KBM-7 (cell line): ENCODE results near the gene PLEK.
"Not testable (repeated sequence)": the region's sequence is repeated elsewhere in the genome, so short reads cannot be mapped to it uniquely, and the experiment has no call there.

Source experiments
- DNase-seq: peaks from one replicate; pipeline ENCODE4 v3.0.0-alpha.2; 2015
- in situ Hi-C: fragments of 300-500 bp; cut with MboI; formaldehyde crosslinking; loops from 2 replicates; pipeline ENCODE4 v1.14.3; 2020; ENCODE audit warnings: low sequenced_read_pairs, low pct_unique_long_range_greater_than_20kb, mixed read lengths

The PLEK gene

DNA sequence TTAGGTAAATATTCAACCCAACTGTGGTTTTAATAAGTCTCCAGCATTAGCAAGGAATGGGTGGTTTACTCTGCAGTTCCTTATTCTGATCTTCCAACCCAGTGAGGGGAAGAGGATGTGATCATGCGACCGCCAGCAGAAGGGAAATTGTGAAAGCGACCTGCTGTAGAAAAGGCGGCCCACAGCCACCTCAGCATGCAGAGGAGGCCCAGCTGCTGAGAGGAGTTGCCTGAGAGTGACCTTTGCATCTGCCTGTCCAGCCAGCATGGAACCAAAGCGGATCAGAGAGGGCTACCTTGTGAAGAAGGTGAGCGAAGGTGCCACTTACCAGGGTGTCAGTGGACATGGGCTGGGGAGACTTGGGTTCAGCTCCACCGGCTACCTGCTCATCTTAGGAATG, at the start of gene PLEK:
PLEK (plus strand) TSS at position 196 of the 400 bp plus-strand sequence; CDS start at position 266, 70 bp downstream.
- in situ Hi-C loops: no loop called here
- DNase-seq: peak; percentile 89

DNA sequence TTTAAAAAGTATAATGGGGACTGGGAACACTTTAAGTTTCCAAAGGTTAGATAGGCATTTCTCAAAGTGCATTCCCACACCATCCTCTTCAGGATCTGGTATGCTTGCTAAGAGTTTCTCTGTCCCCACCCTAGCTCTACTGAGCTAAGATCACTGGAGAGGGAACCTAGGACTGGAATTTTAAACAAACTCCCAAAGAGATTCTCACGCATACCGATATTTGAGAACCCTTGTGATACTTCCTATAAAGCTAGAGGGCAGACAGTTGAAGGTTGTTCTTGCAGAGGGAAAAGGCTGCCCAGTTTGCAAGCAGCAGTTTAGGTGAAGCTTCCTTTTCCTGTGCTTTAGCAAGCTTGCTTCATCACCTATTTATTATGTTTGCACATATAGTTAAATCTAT, 49.0 kb upstream of the PLEK start:
- peak; percentile 20 for DNase-seq
- in situ Hi-C loops: no loop called here

DNA sequence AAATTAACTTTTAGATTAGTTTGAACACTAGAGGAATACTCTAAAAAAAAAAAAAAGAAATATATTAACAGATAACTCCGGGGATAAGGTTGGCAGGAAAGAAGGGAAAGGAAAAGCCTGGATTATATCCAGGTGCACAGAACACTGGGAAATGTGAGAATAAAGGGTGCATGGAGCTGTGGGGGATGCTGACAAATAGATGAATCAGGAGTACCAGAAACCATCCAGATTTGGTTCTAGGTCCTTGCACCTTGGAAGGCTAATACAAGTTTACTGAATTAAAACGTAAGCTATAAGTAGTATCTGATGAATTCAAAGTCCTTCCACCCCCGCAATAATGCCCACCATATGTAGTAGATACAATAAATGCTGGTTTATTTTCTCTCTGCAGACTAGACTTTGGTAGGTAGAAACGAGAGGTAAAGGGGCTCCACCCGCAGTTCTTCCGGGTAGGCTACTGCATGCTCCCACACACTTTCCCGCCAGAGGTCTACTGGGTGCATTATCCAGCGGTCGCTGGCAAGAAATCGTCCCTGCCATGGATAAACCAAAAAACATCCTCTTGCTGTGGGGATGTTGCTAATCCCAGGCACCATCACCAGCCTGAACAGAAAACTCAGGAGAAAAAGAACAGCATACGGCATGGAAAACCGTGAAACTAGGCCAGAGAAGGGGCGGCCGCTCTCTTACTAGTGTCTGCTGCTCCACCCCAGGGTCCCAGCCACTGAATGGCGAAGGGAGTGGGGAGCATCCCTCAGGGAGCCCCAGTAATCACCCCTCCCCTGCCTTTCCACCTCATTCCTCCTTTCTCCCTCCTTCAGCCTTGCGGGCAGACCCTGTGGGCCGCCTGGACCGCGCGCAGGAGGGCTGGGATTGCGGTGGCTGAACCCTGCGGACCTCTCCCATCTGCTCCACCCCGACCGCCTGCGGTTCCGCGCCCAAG, 46.8 kb upstream of the PLEK start:
- in situ Hi-C loops: no loop called here
- DNase-seq: no peak

GRCh38 chr2:68318914-68319397, 46.1 kb upstream of the PLEK start:
- in situ Hi-C loops: no loop called here
- DNase-seq: no peak

GRCh38 chr2:68319398-68320117, 45.5 kb upstream of the PLEK start, which contains the start of gene CNRIP1:
TSS of gene CNRIP1 (minus strand) at chr2:68319949. CDS start at chr2:68319400, 549 bp downstream.
- DNase-seq: peak; percentile 68
- in situ Hi-C loops: no loop called here

GRCh38 chr2:68320118-68320641, 44.9 kb upstream of the PLEK start:
- peak; percentile 47 for DNase-seq
- in situ Hi-C loops: no loop called here

- in situ Hi-C loops: no loop called here
- no peak for DNase-seq
Measured at GRCh38 chr2:68325056-68325455, 40.0 kb upstream of the PLEK start.

DNA sequence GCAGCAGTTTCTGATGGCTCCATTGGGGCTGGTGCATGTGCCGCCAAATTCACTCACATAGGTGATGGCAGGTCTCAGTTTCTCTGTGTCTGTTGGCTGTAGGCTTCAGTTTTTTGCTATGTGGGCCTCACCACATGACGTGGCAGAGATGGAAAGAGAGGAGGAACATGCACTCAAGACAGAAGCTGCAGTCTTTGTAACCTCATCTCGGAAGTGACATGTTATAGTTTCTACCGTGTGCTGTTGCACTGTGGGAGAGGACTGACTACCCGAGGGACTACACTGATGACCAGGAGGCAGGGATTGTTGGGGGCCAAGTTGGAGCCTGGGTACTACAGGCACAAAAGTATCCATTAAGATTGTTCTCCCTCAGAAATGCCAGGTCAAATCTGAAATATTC, 36.2 kb upstream of the PLEK start:
- no peak for DNase-seq
- in situ Hi-C loops: no loop called here

GRCh38 chr2:68330691-68331090, 34.4 kb upstream of the PLEK start:
- no peak for DNase-seq
- in situ Hi-C loops: no loop called here

GRCh38 chr2:68333009-68333408, 32.1 kb upstream of the PLEK start:
- DNase-seq: no peak
- in situ Hi-C loops: no loop called here

GRCh38 chr2:68333931-68334330, 31.2 kb upstream of the PLEK start:
- in situ Hi-C loops: no loop called here
- no peak for DNase-seq

- no peak for DNase-seq
- in situ Hi-C loops: no loop called here
Measured at GRCh38 chr2:68336192-68336591, 28.9 kb upstream of the PLEK start.

DNA sequence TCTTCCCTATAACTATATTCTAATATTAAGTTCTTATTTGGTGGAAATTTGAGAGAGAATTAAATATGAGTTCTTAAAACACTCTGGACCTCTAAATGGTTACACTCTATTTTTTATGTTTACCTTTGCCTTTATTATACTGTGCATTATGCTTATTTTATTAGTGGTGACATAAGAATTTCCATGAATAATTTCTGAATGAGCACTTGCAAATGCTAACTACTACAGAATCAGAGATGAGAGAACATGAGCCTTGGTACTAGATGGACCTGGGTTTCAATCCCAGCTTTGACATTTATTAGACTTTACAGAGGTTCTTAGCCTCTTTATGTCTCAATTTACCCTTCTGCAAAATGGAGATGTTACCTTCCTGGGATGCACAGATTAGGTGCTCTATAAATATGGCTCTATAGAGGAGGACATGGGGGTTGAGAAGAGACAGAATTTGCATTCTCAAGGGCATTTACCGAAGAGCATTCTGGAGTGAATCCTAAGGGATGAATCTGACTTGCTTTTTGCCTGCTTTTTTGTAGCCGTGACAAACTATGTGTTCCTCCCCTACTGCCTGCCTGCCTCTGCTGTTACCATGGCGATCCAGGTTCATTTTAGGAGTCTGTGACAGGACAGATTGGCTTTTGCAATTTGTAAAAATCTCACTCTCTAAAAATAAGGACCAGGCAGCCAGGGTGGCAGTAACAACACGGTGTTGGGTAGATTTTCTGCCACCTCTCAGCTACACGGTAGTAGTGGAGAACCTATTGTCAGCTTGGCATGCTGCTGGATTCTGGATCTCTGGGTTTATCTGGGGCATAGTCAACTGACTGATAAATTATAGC, 24.6 kb upstream of the PLEK start:
- no peak for DNase-seq
- in situ Hi-C loops: no loop called here

DNA sequence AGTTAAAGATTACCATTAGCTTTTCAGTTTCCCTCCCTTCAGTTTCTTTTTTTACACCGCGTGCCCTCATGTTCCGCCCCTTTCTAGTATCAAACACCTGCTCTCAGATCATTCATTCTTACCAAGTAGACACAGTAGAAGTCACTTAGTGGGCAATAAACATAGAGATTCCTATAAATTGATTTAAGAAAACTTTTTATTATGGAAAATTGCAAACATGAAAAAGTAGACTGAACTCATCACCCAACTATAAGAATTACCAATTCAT, 24.1 kb upstream of the PLEK start:
- in situ Hi-C loops: no loop called here
- no peak for DNase-seq

- no peak for DNase-seq
- in situ Hi-C loops: no loop called here
Measured at GRCh38 chr2:68341583-68341982, 23.5 kb upstream of the PLEK start.

DNA sequence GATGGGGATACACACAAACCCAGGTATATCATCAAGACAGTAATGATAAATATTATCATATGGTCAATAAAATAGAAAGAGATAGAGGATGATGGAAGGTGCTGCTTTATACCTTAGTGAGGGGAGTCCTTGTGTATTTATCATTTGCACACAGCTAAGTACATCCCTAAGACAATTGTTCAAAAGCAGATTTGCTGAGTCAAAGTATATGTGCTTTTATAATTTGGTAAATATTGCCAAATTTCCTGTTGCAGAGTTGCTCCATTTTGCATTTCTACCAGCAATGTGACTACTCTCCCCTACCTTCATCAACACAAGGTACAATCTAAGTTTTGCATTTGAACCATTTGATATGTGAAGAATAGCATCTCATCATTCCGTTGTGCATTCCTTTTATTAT, 22.6 kb upstream of the PLEK start:
- DNase-seq: no peak
- in situ Hi-C loops: no loop called here

GRCh38 chr2:68344031-68344430, 21.1 kb upstream of the PLEK start:
- no peak for DNase-seq
- in situ Hi-C loops: no loop called here

- in situ Hi-C loops: no loop called here
- DNase-seq: no peak
Measured at GRCh38 chr2:68345129-68345875, 19.8 kb upstream of the PLEK start.

GRCh38 chr2:68349091-68349490, 16.0 kb upstream of the PLEK start:
- in situ Hi-C loops, DNase-seq: not testable (repeated sequence)
